22Rv1 (cell line): ENCODE measurements around the gene ZBTB20.

ENCODE experiments used
- CTCF ChIP-seq: fragments of 450-650 bp; IDR thresholded peaks from 2 replicates; pipeline ENCODE4 v1.5.1; 2017; ENCODE audit warnings: mild to moderate bottlenecking
- ZFX ChIP-seq: fragments of 450-650 bp; IDR thresholded peaks from 2 replicates; pipeline ENCODE4 v1.6.1; 2017; ENCODE audit warnings: antibody characterized with exemption, borderline replicate concordance

- TF ChIP-seq CTCF (no peak), ZFX (no peak)
Measured at GRCh38 chr3:114449271-114450007, 697.6 kb downstream of the ZBTB20 start.
